ENCODE data around the gene MRC1. TPM values are rescaled to one million over a fixed set of nuclear protein-coding genes. Genes with fewer than 3 reads are reported as not detected.

Gene MRC1
- total and polyA plus RNA-seq, 2 experiments from 2014 or later = not detected

DNA sequence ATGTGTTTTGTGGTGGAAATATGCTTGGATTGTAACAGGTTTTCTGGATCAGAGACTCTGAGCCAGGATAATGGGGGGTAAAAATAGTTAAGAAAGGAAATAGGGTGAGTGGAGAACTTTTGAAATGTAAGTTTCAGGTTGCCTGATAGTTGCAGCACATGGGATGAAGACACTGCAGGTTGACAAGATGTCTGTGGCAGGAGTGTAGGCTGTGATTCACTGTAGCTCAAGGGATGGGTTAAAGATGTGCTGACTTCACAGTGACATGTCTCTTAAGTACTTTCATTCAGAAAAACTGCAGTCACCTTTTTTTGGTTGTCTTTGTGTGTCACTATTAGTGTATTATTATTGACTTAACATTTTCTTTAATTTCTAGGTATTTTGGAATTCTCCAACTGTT, 79.0 kb downstream of the MRC1 start:
- TF ChIP-seq, protein P1, sequence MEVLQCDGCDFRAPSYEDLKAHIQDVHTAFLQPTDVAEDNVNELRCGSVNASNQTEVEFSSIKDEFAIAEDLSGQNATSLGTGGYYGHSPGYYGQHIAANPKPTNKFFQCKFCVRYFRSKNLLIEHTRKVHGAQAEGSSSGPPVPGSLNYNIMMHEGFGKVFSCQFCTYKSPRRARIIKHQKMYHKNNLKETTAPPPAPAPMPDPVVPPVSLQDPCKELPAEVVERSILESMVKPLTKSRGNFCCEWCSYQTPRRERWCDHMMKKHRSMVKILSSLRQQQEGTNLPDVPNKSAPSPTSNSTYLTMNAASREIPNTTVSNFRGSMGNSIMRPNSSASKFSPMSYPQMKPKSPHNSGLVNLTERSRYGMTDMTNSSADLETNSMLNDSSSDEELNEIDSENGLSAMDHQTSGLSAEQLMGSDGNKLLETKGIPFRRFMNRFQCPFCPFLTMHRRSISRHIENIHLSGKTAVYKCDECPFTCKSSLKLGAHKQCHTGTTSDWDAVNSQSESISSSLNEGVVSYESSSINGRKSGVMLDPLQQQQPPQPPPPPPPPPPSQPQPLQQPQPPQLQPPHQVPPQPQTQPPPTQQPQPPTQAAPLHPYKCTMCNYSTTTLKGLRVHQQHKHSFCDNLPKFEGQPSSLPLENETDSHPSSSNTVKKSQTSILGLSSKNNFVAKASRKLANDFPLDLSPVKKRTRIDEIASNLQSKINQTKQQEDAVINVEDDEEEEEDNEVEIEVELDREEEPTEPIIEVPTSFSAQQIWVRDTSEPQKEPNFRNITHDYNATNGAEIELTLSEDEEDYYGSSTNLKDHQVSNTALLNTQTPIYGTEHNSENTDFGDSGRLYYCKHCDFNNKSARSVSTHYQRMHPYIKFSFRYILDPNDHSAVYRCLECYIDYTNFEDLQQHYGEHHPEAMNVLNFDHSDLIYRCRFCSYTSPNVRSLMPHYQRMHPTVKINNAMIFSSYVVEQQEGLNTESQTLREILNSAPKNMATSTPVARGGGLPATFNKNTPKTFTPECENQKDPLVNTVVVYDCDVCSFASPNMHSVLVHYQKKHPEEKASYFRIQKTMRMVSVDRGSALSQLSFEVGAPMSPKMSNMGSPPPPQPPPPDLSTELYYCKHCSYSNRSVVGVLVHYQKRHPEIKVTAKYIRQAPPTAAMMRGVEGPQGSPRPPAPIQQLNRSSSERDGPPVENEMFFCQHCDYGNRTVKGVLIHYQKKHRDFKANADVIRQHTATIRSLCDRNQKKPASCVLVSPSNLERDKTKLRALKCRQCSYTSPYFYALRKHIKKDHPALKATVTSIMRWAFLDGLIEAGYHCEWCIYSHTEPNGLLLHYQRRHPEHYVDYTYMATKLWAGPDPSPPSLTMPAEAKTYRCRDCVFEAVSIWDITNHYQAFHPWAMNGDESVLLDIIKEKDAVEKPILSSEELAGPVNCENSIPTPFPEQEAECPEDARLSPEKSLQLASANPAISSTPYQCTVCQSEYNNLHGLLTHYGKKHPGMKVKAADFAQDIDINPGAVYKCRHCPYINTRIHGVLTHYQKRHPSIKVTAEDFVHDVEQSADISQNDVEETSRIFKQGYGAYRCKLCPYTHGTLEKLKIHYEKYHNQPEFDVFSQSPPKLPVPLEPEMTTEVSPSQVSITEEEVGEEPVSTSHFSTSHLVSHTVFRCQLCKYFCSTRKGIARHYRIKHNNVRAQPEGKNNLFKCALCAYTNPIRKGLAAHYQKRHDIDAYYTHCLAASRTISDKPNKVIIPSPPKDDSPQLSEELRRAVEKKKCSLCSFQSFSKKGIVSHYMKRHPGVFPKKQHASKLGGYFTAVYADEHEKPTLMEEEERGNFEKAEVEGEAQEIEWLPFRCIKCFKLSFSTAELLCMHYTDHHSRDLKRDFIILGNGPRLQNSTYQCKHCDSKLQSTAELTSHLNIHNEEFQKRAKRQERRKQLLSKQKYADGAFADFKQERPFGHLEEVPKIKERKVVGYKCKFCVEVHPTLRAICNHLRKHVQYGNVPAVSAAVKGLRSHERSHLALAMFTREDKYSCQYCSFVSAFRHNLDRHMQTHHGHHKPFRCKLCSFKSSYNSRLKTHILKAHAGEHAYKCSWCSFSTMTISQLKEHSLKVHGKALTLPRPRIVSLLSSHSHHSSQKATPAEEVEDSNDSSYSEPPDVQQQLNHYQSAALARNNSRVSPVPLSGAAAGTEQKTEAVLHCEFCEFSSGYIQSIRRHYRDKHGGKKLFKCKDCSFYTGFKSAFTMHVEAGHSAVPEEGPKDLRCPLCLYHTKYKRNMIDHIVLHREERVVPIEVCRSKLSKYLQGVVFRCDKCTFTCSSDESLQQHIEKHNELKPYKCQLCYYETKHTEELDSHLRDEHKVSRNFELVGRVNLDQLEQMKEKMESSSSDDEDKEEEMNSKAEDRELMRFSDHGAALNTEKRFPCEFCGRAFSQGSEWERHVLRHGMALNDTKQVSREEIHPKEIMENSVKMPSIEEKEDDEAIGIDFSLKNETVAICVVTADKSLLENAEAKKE (CRISPR knock-in tag; IDR thresholded peaks at IDR 0.05) = no peak
- TF ChIP-seq EZH2phosphoT487 (IDR thresholded peaks at IDR 0.05; ENCODE audit: unreplicated experiment) (no peak), CREB1 (CRISPR knock-in tag; IDR thresholded peaks at IDR 0.05; ENCODE audit: low read depth) (no peak), JUNB (IDR thresholded peaks at IDR 0.05; ENCODE audit: unreplicated experiment) (no peak), POLR2AphosphoS5 (IDR thresholded peaks at IDR 0.05; ENCODE audit: low read depth) (no peak), EZH2 (IDR thresholded peaks at IDR 0.05; ENCODE audit: low read depth, unreplicated experiment) (no peak), STAT1 (IDR thresholded peaks at IDR 0.05; ENCODE audit: unreplicated experiment) (no peak), ZNF114 (CRISPR knock-in tag; IDR thresholded peaks at IDR 0.05) (no peak), NANOG (IDR thresholded peaks at IDR 0.05; ENCODE audit: borderline replicate concordance) (no peak)
- TF ChIP-seq, protein P2, sequence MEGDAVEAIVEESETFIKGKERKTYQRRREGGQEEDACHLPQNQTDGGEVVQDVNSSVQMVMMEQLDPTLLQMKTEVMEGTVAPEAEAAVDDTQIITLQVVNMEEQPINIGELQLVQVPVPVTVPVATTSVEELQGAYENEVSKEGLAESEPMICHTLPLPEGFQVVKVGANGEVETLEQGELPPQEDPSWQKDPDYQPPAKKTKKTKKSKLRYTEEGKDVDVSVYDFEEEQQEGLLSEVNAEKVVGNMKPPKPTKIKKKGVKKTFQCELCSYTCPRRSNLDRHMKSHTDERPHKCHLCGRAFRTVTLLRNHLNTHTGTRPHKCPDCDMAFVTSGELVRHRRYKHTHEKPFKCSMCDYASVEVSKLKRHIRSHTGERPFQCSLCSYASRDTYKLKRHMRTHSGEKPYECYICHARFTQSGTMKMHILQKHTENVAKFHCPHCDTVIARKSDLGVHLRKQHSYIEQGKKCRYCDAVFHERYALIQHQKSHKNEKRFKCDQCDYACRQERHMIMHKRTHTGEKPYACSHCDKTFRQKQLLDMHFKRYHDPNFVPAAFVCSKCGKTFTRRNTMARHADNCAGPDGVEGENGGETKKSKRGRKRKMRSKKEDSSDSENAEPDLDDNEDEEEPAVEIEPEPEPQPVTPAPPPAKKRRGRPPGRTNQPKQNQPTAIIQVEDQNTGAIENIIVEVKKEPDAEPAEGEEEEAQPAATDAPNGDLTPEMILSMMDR (conservative IDR thresholded peaks at IDR 0.05; ENCODE audit: low read depth in 2 of 2) = no peak
- TF ChIP-seq, protein P3, sequence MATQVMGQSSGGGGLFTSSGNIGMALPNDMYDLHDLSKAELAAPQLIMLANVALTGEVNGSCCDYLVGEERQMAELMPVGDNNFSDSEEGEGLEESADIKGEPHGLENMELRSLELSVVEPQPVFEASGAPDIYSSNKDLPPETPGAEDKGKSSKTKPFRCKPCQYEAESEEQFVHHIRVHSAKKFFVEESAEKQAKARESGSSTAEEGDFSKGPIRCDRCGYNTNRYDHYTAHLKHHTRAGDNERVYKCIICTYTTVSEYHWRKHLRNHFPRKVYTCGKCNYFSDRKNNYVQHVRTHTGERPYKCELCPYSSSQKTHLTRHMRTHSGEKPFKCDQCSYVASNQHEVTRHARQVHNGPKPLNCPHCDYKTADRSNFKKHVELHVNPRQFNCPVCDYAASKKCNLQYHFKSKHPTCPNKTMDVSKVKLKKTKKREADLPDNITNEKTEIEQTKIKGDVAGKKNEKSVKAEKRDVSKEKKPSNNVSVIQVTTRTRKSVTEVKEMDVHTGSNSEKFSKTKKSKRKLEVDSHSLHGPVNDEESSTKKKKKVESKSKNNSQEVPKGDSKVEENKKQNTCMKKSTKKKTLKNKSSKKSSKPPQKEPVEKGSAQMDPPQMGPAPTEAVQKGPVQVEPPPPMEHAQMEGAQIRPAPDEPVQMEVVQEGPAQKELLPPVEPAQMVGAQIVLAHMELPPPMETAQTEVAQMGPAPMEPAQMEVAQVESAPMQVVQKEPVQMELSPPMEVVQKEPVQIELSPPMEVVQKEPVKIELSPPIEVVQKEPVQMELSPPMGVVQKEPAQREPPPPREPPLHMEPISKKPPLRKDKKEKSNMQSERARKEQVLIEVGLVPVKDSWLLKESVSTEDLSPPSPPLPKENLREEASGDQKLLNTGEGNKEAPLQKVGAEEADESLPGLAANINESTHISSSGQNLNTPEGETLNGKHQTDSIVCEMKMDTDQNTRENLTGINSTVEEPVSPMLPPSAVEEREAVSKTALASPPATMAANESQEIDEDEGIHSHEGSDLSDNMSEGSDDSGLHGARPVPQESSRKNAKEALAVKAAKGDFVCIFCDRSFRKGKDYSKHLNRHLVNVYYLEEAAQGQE (IDR thresholded peaks at IDR 0.05; ENCODE audit: unreplicated experiment) = no peak
- H3F3A ChIP-seq (replicated peaks; ENCODE audit: low read depth) = no peaks in the 10 kb centered on the region
- H2AFZ ChIP-seq = no peak overlapping the region
- no peak overlapping the region for H3K27ac ChIP-seq (ENCODE audit: low read depth)
- Mint-ChIP-seq H3K27me3 (ENCODE audit: insufficient read depth, low read depth, poor library complexity) (no peaks in the 10 kb centered on the region), H3K4me1 (no peaks in the 10 kb centered on the region), H3K27ac (no peak overlapping the region), H3K36me3 (ENCODE audit: low read depth) (no peaks in the 10 kb centered on the region), H3K9me3 (no peaks in the 10 kb centered on the region; the same call in 2 of the 3 replicates), H3K4me3 (no peak overlapping the region)
- H3K36me3 ChIP-seq (ENCODE audit: insufficient read depth) = no peaks in the 10 kb centered on the region
- H3K4me3 ChIP-seq = no peak overlapping the region
- no peaks in the 10 kb centered on the region for H3K27me3 ChIP-seq (ENCODE audit: insufficient read depth)
- no peak overlapping the region for H3K4me2 ChIP-seq
- ATAC-seq = no peak
- peaks cover 3% of the 10 kb centered on the region; the same call in 1 of the 2 replicates for H3K9me2 ChIP-seq (ENCODE audit: insufficient read depth)
- H4K20me1 ChIP-seq (replicated peaks; ENCODE audit: insufficient read depth) = no peaks in the 10 kb centered on the region
- H3K4me1 ChIP-seq (ENCODE audit: insufficient read depth) = no peaks in the 10 kb centered on the region
- DNase-seq (ENCODE audit: low spot score) = no peak
- H3K79me2 ChIP-seq (replicated peaks; ENCODE audit: insufficient read depth) = no peaks in the 10 kb centered on the region

Data from GM23338 (cell line).